NCI-H1105 treated with DMSO at 0.1 percent for 48 hours (cell line): ENCODE measurements around the gene APC2.

Source experiments
- DNase-seq: peaks from one replicate; lab custom pipeline; 2025; lab: John Stamatoyannopoulos, UW

The APC2 gene

GRCh38 chr19:1449467-1450442 is at the start of gene APC2:
Gene APC2, plus strand, starts transcription at chr19:1450121. Its CDS starts 2,881 bp downstream, at chr19:1453002.
- peak; percentile 87 for DNase-seq

- DNase-seq = peak; percentile 14
These were observed 49.4 kb upstream of the APC2 start for GRCh38 chr19:1400281-1401137.

GRCh38 chr19:1401138-1401888 is 48.6 kb upstream of the APC2 start, which contains the start of gene GAMT:
Gene GAMT, minus strand, starts transcription at chr19:1401542. Its CDS starts 66 bp downstream, at chr19:1401476.
- DNase-seq = peak; percentile 16

- DNase-seq = no peak
These were observed 48.1 kb upstream of the APC2 start for GRCh38 chr19:1401889-1402217.

GRCh38 chr19:1402411-1403070 is 47.4 kb upstream of the APC2 start:
- DNase-seq = no peak

GRCh38 chr19:1406774-1407527 is 43.0 kb upstream of the APC2 start:
- peak; percentile 96 for DNase-seq

GRCh38 chr19:1407528-1408299 is 42.2 kb upstream of the APC2 start, which contains the start of gene DAZAP1:
Gene DAZAP1, plus strand, starts transcription at chr19:1407586. Its CDS starts 188 bp downstream, at chr19:1407774.
- DNase-seq = no peak

- no peak for DNase-seq
These were observed 41.4 kb upstream of the APC2 start for GRCh38 chr19:1408300-1409203.

GRCh38 chr19:1409204-1410005 is 40.5 kb upstream of the APC2 start:
- no peak for DNase-seq

GRCh38 chr19:1410136-1410786 is 39.7 kb upstream of the APC2 start:
- no peak for DNase-seq

GRCh38 chr19:1410789-1411188 is 39.1 kb upstream of the APC2 start:
- DNase-seq = no peak

GRCh38 chr19:1411255-1412191 is 38.4 kb upstream of the APC2 start:
- DNase-seq = no peak

- no peak for DNase-seq
These were observed 37.5 kb upstream of the APC2 start for GRCh38 chr19:1412323-1412923.

GRCh38 chr19:1412995-1413800 is 36.7 kb upstream of the APC2 start:
- DNase-seq = no peak
